HCT116 (cell line): ENCODE measurements around the gene GRID2. TPM values are rescaled to one million over a fixed set of nuclear protein-coding genes. Genes with fewer than 3 reads are reported as not detected.
"Not testable (repeated sequence)": the region's sequence is repeated elsewhere in the genome, so short reads cannot be mapped to it uniquely, and the experiment has no call there.

ENCODE experiments used
- ATAC-seq: fragments of 200-7000 bp; cut with Tn5 transposase; 2 replicates; pipeline ENCODE4 v1.9.1; 2020; ENCODE audit warnings: mild to moderate bottlenecking, moderate library complexity
- BruUV-seq: library from RNA; stranded (reverse); fragments of 400-500 nt; replicated peaks from 2 replicates; lab custom pipeline; 2021; lab: Mats Ljungman, UMichigan
- CTCF ChIA-PET: fragments of 300-600 bp; sonication (Branson Sonifier 250); formaldehyde crosslinking; loops from one replicate; lab custom pipeline; 2021; ENCODE audit warnings: antibody characterized with exemption; lab: Charles Lee
- POLR2A ChIA-PET: fragments of 300-600, 350-600 bp; sonication (Branson Sonifier 250); formaldehyde crosslinking; loops from one replicate; lab custom pipeline; 2021; ENCODE audit warnings: antibody characterized with exemption; lab: Charles Lee
- RAD21 ChIA-PET, 2 experiments: fragments of 300-600 bp; sonication (Branson Sonifier 250); formaldehyde crosslinking; loops; one replicate each; lab custom pipeline; 2023; ENCODE audit warnings: low total read pairs in 2 of 2; ENCODE audit not compliant: uncharacterized antibody in 2 of 2, unreplicated experiment in 2 of 2, low non-redundant PET in 1 of 2; lab: Charles Lee
- DNase-seq: peaks from one replicate; pipeline ENCODE4 v3.0.0-alpha.2; 2010; ENCODE audit warnings: low read depth, low spot score
- H2AFZ ChIP-seq: fragments of 200-600 bp; shearing (Covaris generic), sonication (generic); 2 replicates; pipeline ENCODE4 v1.6.1; 2017; ENCODE audit warnings: low read depth, mixed run types, mixed read lengths, antibody characterized with exemption, low read length; ENCODE audit not compliant: poor library complexity, severe bottlenecking
- H3K27ac ChIP-seq: 2 replicates; pipeline ENCODE4 v1.5.1; 2012; ENCODE audit warnings: low read depth, low read length
- H3K27me3 ChIP-seq: fragments of 200-600 bp; sonication (generic); 2 replicates; pipeline ENCODE4 v1.6.1; 2016; ENCODE audit warnings: mixed run types, low read length, mixed read lengths; ENCODE audit not compliant: insufficient read depth
- H3K36me3 ChIP-seq, 2 experiments: fragments of 200-500 bp in 1 of 2; fragments of 200-600 bp in 1 of 2; sonication (Bioruptor generic) in 1 of 2; sonication (generic) in 1 of 2; 2 replicates each; pipeline versions ENCODE4 v1.5.1 to v1.6.1; 2014 to 2016; ENCODE audit warnings: low read length in 2 of 2, inconsistent platforms in 1 of 2, mixed read lengths in 1 of 2, mixed run types in 1 of 2; ENCODE audit not compliant: insufficient read depth in 2 of 2, control insufficient read depth in 1 of 2
- H3K4me1 ChIP-seq, 2 experiments: fragments of 200-600 bp in 1 of 2; sonication (generic) in 1 of 2; 2 replicates each; pipeline versions ENCODE4 v1.5.1 to v1.6.1; 2012 to 2017; ENCODE audit warnings: low read length in 2 of 2, inconsistent platforms in 1 of 2, mild to moderate bottlenecking in 1 of 2, mixed read lengths in 1 of 2, mixed run types in 1 of 2, moderate library complexity in 1 of 2; ENCODE audit not compliant: insufficient read depth in 2 of 2, control insufficient read depth in 1 of 2
- H3K4me2 ChIP-seq: fragments of 200-600 bp; sonication (generic); 2 replicates; pipeline ENCODE4 v1.6.1; 2017; ENCODE audit warnings: mixed run types, low read length, mixed read lengths
- H3K4me3 ChIP-seq, 2 experiments: fragments of 200-600 bp in 1 of 2; sonication (generic) in 1 of 2; replicated peaks in 1 of 2; 2 replicates each; pipeline ENCODE4 v1.5.1; 2011 to 2016; ENCODE audit warnings: low read length in 2 of 2, control low read depth in 1 of 2, low read depth in 1 of 2, mild to moderate bottlenecking in 1 of 2, mixed read lengths in 1 of 2, mixed run types in 1 of 2
- H3K79me2 ChIP-seq: fragments of 200-600 bp; sonication (generic); 2 replicates; pipeline ENCODE4 v1.6.1; 2017; ENCODE audit warnings: mild to moderate bottlenecking, mixed run types, low read length, moderate library complexity, mixed read lengths; ENCODE audit not compliant: insufficient read depth
- H3K9ac ChIP-seq: fragments of 200-600 bp; sonication (generic); 2 replicates; pipeline ENCODE4 v1.6.1; 2016; ENCODE audit warnings: low read length, mixed read lengths
- H3K9me2 ChIP-seq: fragments of 200-600 bp; sonication (generic), shearing (Covaris generic); 2 replicates; pipeline ENCODE4 v1.6.1; 2017; ENCODE audit warnings: mixed run types, mild to moderate bottlenecking, moderate library complexity; ENCODE audit not compliant: insufficient read depth
- H3K9me3 ChIP-seq, 2 experiments: fragments of 200-500 bp in 1 of 2; fragments of 200-600 bp in 1 of 2; sonication (Bioruptor generic) in 1 of 2; sonication (generic) in 1 of 2; 2 replicates each; pipeline ENCODE4 v1.6.1; 2014 to 2017; ENCODE audit warnings: low read length in 2 of 2, mixed read lengths in 2 of 2, inconsistent platforms in 1 of 2, low read depth in 1 of 2, mild to moderate bottlenecking in 1 of 2, mixed run types in 1 of 2, moderate library complexity in 1 of 2; ENCODE audit not compliant: control insufficient read depth in 1 of 2, insufficient read depth in 1 of 2
- H4K20me1 ChIP-seq: fragments of 200-600 bp; sonication (generic), shearing (Covaris generic); 2 replicates; pipeline ENCODE4 v1.6.1; 2017; ENCODE audit warnings: mixed run types, mild to moderate bottlenecking, moderate library complexity; ENCODE audit not compliant: insufficient read depth
- ATF3 ChIP-seq: IDR thresholded peaks from 2 replicates; pipeline ENCODE4 v1.6.1; 2012
- CEBPB ChIP-seq: IDR thresholded peaks from 2 replicates; pipeline ENCODE4 v1.6.1; 2012; ENCODE audit warnings: low read depth
- EGR1 ChIP-seq: IDR thresholded peaks from 2 replicates; pipeline ENCODE4 v1.6.1; 2012; ENCODE audit warnings: low read depth
- ELF1 ChIP-seq: IDR thresholded peaks from 2 replicates; pipeline ENCODE4 v1.6.1; 2012; ENCODE audit warnings: low read depth, borderline replicate concordance
- EZH2 ChIP-seq: fragments of 200-600 bp; sonication (generic); IDR thresholded peaks from 2 replicates; pipeline ENCODE4 v1.6.1; 2017; ENCODE audit warnings: antibody characterized with exemption, mixed run types
- EZH2phosphoT487 ChIP-seq: fragments of 200-600 bp; IDR thresholded peaks from 2 replicates; pipeline ENCODE4 v1.6.1; 2018; ENCODE audit warnings: antibody characterized with exemption, borderline replicate concordance
- FOSL1 ChIP-seq: IDR thresholded peaks from 2 replicates; pipeline ENCODE4 v1.6.1; 2012; ENCODE audit warnings: low read depth
- JUND ChIP-seq: IDR thresholded peaks from 2 replicates; pipeline ENCODE4 v1.6.1; 2012
- RAD21 ChIP-seq: IDR thresholded peaks from 2 replicates; pipeline ENCODE4 v1.6.1; 2012; ENCODE audit warnings: low read depth, mild to moderate bottlenecking
- SIN3A ChIP-seq: IDR thresholded peaks from 2 replicates; pipeline ENCODE4 v1.6.1; 2012; ENCODE audit warnings: low read depth
- SP1 ChIP-seq: IDR thresholded peaks from 2 replicates; pipeline ENCODE4 v1.6.1; 2012; ENCODE audit warnings: low read depth
- TCF7L2 ChIP-seq: IDR thresholded peaks from 2 replicates; pipeline ENCODE4 v1.7.0; 2011; ENCODE audit warnings: borderline replicate concordance, inconsistent platforms; ENCODE audit not compliant: insufficient read depth, insufficient read length; ENCODE audit errors: extremely low read depth
- YY1 ChIP-seq: IDR thresholded peaks from 2 replicates; pipeline ENCODE4 v1.6.1; 2011; ENCODE audit warnings: low read length, low read depth, moderate library complexity, mild to moderate bottlenecking; ENCODE audit not compliant: insufficient replicate concordance; ENCODE audit errors: extremely low read depth
- ZFX ChIP-seq: fragments of 450-650 bp; IDR thresholded peaks from 2 replicates; pipeline ENCODE4 v1.6.1; 2017
- ZNF274 ChIP-seq: fragments of 200-500 bp; sonication (Bioruptor generic); IDR thresholded peaks from 2 replicates; pipeline ENCODE4 v1.6.1; 2014; ENCODE audit warnings: mild to moderate bottlenecking, low read depth, low read length, inconsistent platforms
- intact Hi-C: fragments of 100-400 bp; cut with micrococcal nuclease; formaldehyde crosslinking; loops from 2 replicates; pipeline ENCODE4 v1.10.0; 2022
- total RNA-seq: library from RNA; stranded (reverse); gene quantifications from one replicate; pipeline ENCODE4 v1.2.1, GENCODE V29; 2021; ENCODE audit not compliant: unreplicated experiment
- TF ChIP-seq, protein P1 (sequence below), 3 experiments: fragments of 200-600 bp in 1 of 3; sonication (generic) in 1 of 3; IDR thresholded peaks in 2 of 3; conservative IDR thresholded peaks in 1 of 3; 2 replicates each; pipeline ENCODE4 v1.5.1; 2012 to 2017; ENCODE audit warnings: low read depth in 2 of 3, low read length in 2 of 3, antibody characterized with exemption in 1 of 3, borderline replicate concordance in 1 of 3, control low read depth in 1 of 3, mild to moderate bottlenecking in 1 of 3, mixed read lengths in 1 of 3, mixed run types in 1 of 3, moderate library complexity in 1 of 3; ENCODE audit not compliant: insufficient read depth in 1 of 3
- TF ChIP-seq, protein P2 (sequence below): IDR thresholded peaks from 2 replicates; pipeline ENCODE4 v1.6.1; 2011; ENCODE audit warnings: mild to moderate bottlenecking, low read length, moderate library complexity; ENCODE audit not compliant: insufficient replicate concordance; ENCODE audit errors: extremely low read depth

The GRID2 gene
- total RNA-seq, 1 experiment from 2014 or later: not detected

GRCh38 chr4:92433272-92433758 lies 129.5 kb downstream of the GRID2 start:
- H2AFZ ChIP-seq: no peak overlapping the region
- no peak overlapping the region for H3K27ac ChIP-seq
- no peak overlapping the region for H3K4me3 ChIP-seq
- ChIA-PET POLR2A (no interaction called here), RAD21 (no interaction called here), CTCF (no interaction called here)
- intact Hi-C loops: no loop called here
- BruUV-seq: no TSS peak
- H3K79me2 ChIP-seq: no peaks in the 10 kb centered on the region
- no peaks in the 10 kb centered on the region for H3K9me3 ChIP-seq
- H3K9ac ChIP-seq: no peak overlapping the region
- ATAC-seq (no peak), DNase-seq (no peak)
- no peaks in the 10 kb centered on the region for H3K27me3 ChIP-seq
- H3K9me2 ChIP-seq: no peaks in the 10 kb centered on the region; the same call in 1 of the 2 replicates
- H4K20me1 ChIP-seq: no peaks in the 10 kb centered on the region
- H3K4me1 ChIP-seq: no peaks in the 10 kb centered on the region
- no peaks in the 10 kb centered on the region for H3K36me3 ChIP-seq
- no peak overlapping the region for H3K4me2 ChIP-seq
- TF ChIP-seq ATF3 (no peak), EGR1 (no peak), ZFX (no peak), ELF1 (no peak), JUND (no peak), SIN3A (no peak), SP1 (no peak), FOSL1 (no peak), TCF7L2 (no peak), RAD21 (no peak), YY1 (no peak), ZNF274 (no peak), EZH2 (no peak), EZH2phosphoT487 (no peak), CEBPB (no peak)
- TF ChIP-seq, protein P1, sequence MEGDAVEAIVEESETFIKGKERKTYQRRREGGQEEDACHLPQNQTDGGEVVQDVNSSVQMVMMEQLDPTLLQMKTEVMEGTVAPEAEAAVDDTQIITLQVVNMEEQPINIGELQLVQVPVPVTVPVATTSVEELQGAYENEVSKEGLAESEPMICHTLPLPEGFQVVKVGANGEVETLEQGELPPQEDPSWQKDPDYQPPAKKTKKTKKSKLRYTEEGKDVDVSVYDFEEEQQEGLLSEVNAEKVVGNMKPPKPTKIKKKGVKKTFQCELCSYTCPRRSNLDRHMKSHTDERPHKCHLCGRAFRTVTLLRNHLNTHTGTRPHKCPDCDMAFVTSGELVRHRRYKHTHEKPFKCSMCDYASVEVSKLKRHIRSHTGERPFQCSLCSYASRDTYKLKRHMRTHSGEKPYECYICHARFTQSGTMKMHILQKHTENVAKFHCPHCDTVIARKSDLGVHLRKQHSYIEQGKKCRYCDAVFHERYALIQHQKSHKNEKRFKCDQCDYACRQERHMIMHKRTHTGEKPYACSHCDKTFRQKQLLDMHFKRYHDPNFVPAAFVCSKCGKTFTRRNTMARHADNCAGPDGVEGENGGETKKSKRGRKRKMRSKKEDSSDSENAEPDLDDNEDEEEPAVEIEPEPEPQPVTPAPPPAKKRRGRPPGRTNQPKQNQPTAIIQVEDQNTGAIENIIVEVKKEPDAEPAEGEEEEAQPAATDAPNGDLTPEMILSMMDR (IDR thresholded peaks at IDR 0.05 in 2 of 3, conservative IDR thresholded peaks at IDR 0.05 in 1 of 3; ENCODE audit: borderline replicate concordance in 1 of 3, insufficient read depth in 1 of 3, low read depth in 2 of 3, low read length in 2 of 3): no peak
- TF ChIP-seq, protein P2, sequence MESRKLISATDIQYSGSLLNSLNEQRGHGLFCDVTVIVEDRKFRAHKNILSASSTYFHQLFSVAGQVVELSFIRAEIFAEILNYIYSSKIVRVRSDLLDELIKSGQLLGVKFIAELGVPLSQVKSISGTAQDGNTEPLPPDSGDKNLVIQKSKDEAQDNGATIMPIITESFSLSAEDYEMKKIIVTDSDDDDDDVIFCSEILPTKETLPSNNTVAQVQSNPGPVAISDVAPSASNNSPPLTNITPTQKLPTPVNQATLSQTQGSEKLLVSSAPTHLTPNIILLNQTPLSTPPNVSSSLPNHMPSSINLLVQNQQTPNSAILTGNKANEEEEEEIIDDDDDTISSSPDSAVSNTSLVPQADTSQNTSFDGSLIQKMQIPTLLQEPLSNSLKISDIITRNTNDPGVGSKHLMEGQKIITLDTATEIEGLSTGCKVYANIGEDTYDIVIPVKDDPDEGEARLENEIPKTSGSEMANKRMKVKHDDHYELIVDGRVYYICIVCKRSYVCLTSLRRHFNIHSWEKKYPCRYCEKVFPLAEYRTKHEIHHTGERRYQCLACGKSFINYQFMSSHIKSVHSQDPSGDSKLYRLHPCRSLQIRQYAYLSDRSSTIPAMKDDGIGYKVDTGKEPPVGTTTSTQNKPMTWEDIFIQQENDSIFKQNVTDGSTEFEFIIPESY: no peak

- H3K27ac ChIP-seq, H3K36me3 ChIP-seq, CTCF ChIA-PET, DNase-seq, H3K9me3 ChIP-seq, POLR2A ChIA-PET, BruUV-seq, H4K20me1 ChIP-seq, intact Hi-C loops, H3K9me2 ChIP-seq, H3K79me2 ChIP-seq, H2AFZ ChIP-seq, H3K9ac ChIP-seq, H3K4me2 ChIP-seq, RAD21 ChIA-PET, H3K4me3 ChIP-seq, H3K27me3 ChIP-seq, H3K4me1 ChIP-seq, ATAC-seq: not testable (repeated sequence)
Measured at GRCh38 chr4:92438722-92439121, 135.0 kb downstream of the GRID2 start.
